IgD-negative memory B cell (primary cell): ENCODE measurements around the gene PLCH1. TPM values are rescaled to one million over a fixed set of nuclear protein-coding genes. Genes with fewer than 3 reads are reported as not detected.

Experiments used
- H3K27ac Mint-ChIP-seq, 3 donors: one replicate each; pipeline ENCODE4 v1.8.0; 2020 to 2022; ENCODE audit warnings: mild to moderate bottlenecking in 3 of 3, mixed read lengths in 3 of 3, moderate library complexity in 1 of 3
- H3K27me3 Mint-ChIP-seq: one replicate; pipeline ENCODE4 v1.8.0; 2021; ENCODE audit warnings: mixed read lengths
- H3K36me3 Mint-ChIP-seq: one replicate; pipeline ENCODE4 v1.8.0; 2020; ENCODE audit warnings: mild to moderate bottlenecking, mixed read lengths
- H3K4me1 Mint-ChIP-seq, 3 donors: one replicate each; pipeline ENCODE4 v1.8.0; 2020 to 2022; ENCODE audit warnings: mixed read lengths in 3 of 3, mild to moderate bottlenecking in 1 of 3
- H3K4me3 Mint-ChIP-seq, 4 donors: one replicate each; pipeline ENCODE4 v1.8.0; 2020 to 2022; ENCODE audit warnings: mild to moderate bottlenecking in 4 of 4, mixed read lengths in 4 of 4, moderate library complexity in 3 of 4
- H3K9me3 Mint-ChIP-seq, 3 donors: one replicate each; pipeline ENCODE4 v1.8.0; 2020 to 2021; ENCODE audit warnings: mixed read lengths in 3 of 3, mild to moderate bottlenecking in 1 of 3
- polyA plus RNA-seq: library from polyadenylated mRNA; unstranded; fragments of 300-500 nt; fragmentation: Illumina TruSeq; gene quantifications from one replicate; pipeline ENCODE4 v1.2.3, GENCODE V29; 2021

PLCH1 gene
- polyA plus RNA-seq, 1 donor from 2014 or later, result not detected

- Mint-ChIP-seq H3K9me3 (peaks cover 0 to 2% (median 0%) of the 10 kb centered on the region in 3 donors), H3K36me3 (no peaks in the 10 kb centered on the region), H3K27ac (no peak overlapping the region), H3K27me3 (peaks cover 3% of the 10 kb centered on the region), H3K4me3 (no peak overlapping the region), H3K4me1 (peaks cover 0 to 4% (median 2%) of the 10 kb centered on the region in 3 donors)
Observed at GRCh38 chr3:155553780-155554179, 191.1 kb downstream of the PLCH1 start.

DNA sequence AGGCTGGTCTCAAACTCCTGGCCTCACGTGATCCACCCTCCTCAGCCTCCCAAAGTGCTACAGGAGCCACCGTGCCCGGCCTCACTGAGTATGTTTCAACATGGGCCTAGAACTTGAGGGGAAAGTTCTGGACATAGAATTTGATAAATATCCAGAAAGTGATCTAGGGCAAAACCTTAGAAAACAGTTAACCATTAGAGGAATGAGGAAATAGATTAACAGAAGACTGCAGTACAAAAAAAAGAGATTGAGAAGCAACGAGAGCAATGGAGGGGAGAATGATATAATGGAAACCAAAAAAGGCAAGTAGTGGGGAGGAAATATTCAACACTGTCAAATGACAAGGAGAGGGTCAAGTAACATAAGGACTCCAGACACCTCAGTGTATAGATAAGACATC lies 191.5 kb downstream of the PLCH1 start:
- H3K9me3 Mint-ChIP-seq, result peaks cover 0 to 2% (median 0%) of the 10 kb centered on the region in 3 donors
- peaks cover 0 to 4% (median 2%) of the 10 kb centered on the region in 3 donors for H3K4me1 Mint-ChIP-seq
- no peak overlapping the region for H3K4me3 Mint-ChIP-seq
- H3K36me3 Mint-ChIP-seq, result no peaks in the 10 kb centered on the region
- no peak overlapping the region for H3K27ac Mint-ChIP-seq
- H3K27me3 Mint-ChIP-seq, result peaks cover 3% of the 10 kb centered on the region

- Mint-ChIP-seq H3K9me3 (peaks cover 0 to 2% (median 0%) of the 10 kb centered on the region in 3 donors), H3K36me3 (no peaks in the 10 kb centered on the region), H3K27me3 (peaks cover 2% of the 10 kb centered on the region), H3K27ac (no peak overlapping the region), H3K4me1 (peaks cover 0 to 4% (median 2%) of the 10 kb centered on the region in 3 donors), H3K4me3 (no peak overlapping the region)
Observed at GRCh38 chr3:155550391-155550790, 194.5 kb downstream of the PLCH1 start.

GRCh38 chr3:155549087-155549486 lies 195.8 kb downstream of the PLCH1 start:
- Mint-ChIP-seq H3K36me3 (no peaks in the 10 kb centered on the region), H3K27ac (no peak overlapping the region), H3K9me3 (peaks cover 0 to 2% (median 0%) of the 10 kb centered on the region in 3 donors), H3K4me3 (no peak overlapping the region), H3K4me1 (peaks cover 0 to 4% (median 2%) of the 10 kb centered on the region in 3 donors), H3K27me3 (peaks cover 1% of the 10 kb centered on the region)

GRCh38 chr3:155548195-155548594 lies 196.7 kb downstream of the PLCH1 start:
- Mint-ChIP-seq H3K27me3 (peaks cover 1% of the 10 kb centered on the region), H3K4me3 (no peak overlapping the region), H3K36me3 (no peaks in the 10 kb centered on the region), H3K27ac (no peak overlapping the region), H3K9me3 (peaks cover 0 to 2% (median 0%) of the 10 kb centered on the region in 3 donors), H3K4me1 (peaks cover 0 to 2% (median 1%) of the 10 kb centered on the region in 3 donors)

- H3K27ac Mint-ChIP-seq, result no peak overlapping the region
- H3K36me3 Mint-ChIP-seq, result no peaks in the 10 kb centered on the region
- no peak overlapping the region for H3K4me3 Mint-ChIP-seq
- peaks cover 2% of the 10 kb centered on the region for H3K27me3 Mint-ChIP-seq
- H3K4me1 Mint-ChIP-seq, result no peaks in the 10 kb centered on the region
- peaks cover 4 to 19% (median 8%) of the 10 kb centered on the region in 3 donors for H3K9me3 Mint-ChIP-seq
Observed at GRCh38 chr3:155535098-155535497, 209.8 kb downstream of the PLCH1 start.

GRCh38 chr3:155528579-155528978 lies 216.3 kb downstream of the PLCH1 start:
- Mint-ChIP-seq H3K36me3 (peaks cover 2% of the 10 kb centered on the region), H3K27ac (peak overlapping the region in 1 of 3 donors; percentile 41), H3K4me1 (no peaks in the 10 kb centered on the region), H3K9me3 (peaks cover 4 to 5% (median 5%) of the 10 kb centered on the region in 3 donors), H3K4me3 (no peak overlapping the region), H3K27me3 (peaks cover 3% of the 10 kb centered on the region)

- H3K27me3 Mint-ChIP-seq, result peaks cover 1% of the 10 kb centered on the region
- H3K4me3 Mint-ChIP-seq, result no peak overlapping the region
- peaks cover 2% of the 10 kb centered on the region for H3K36me3 Mint-ChIP-seq
- no peak overlapping the region for H3K27ac Mint-ChIP-seq
- H3K4me1 Mint-ChIP-seq, result no peaks in the 10 kb centered on the region
- peaks cover 0 to 2% (median under 1%) of the 10 kb centered on the region in 3 donors for H3K9me3 Mint-ChIP-seq
Observed at GRCh38 chr3:155525324-155525833, 219.5 kb downstream of the PLCH1 start.

DNA sequence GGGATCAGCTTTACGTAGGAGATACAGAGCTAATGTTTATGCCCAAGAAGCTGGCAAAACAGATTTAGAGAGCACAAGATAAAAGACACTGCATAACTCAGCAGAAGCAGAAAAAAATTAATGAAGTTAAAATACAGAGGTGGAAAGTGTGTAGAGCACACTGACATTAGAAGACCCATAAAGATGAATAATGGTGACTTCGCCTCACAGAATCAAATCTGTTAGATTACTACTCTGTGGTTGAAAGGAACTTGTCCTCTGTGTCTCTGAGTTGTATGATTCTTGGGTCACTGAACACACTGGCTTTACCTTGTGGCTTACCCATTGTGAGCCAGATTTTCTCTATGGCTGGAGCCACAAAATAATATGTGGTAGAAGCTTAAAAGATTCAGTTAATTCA lies 224.4 kb downstream of the PLCH1 start:
- no peak overlapping the region for H3K4me3 Mint-ChIP-seq
- H3K27ac Mint-ChIP-seq, result no peak overlapping the region
- peaks cover 1% of the 10 kb centered on the region for H3K27me3 Mint-ChIP-seq
- peaks cover 2% of the 10 kb centered on the region for H3K36me3 Mint-ChIP-seq
- peaks cover 0 to 1% (median 0%) of the 10 kb centered on the region in 3 donors for H3K4me1 Mint-ChIP-seq
- H3K9me3 Mint-ChIP-seq, result peaks cover 0 to under 1% (median 0%) of the 10 kb centered on the region in 3 donors

- H3K27ac Mint-ChIP-seq, result no peak overlapping the region
Observed at GRCh38 chr3:155519078-155519477, 225.8 kb downstream of the PLCH1 start.

GRCh38 chr3:155517903-155518302 lies 227.0 kb downstream of the PLCH1 start:
- H3K27ac Mint-ChIP-seq, result no peak overlapping the region
- H3K9me3 Mint-ChIP-seq, result no peaks in the 10 kb centered on the region
- H3K36me3 Mint-ChIP-seq, result no peaks in the 10 kb centered on the region
- peaks cover 0 to 1% (median 0%) of the 10 kb centered on the region in 3 donors for H3K4me1 Mint-ChIP-seq
- H3K27me3 Mint-ChIP-seq, result no peaks in the 10 kb centered on the region
- no peak overlapping the region for H3K4me3 Mint-ChIP-seq

More at GRCh38 chr3:155519078-155519477, 225.8 kb downstream of the PLCH1 start:
- Mint-ChIP-seq H3K9me3 (no peaks in the 10 kb centered on the region), H3K36me3 (peaks cover under 1% of the 10 kb centered on the region), H3K4me1 (peaks cover 0 to 1% (median 0%) of the 10 kb centered on the region in 3 donors), H3K4me3 (no peak overlapping the region), H3K27me3 (no peaks in the 10 kb centered on the region)

GRCh38 chr3:155516439-155516838 lies 228.4 kb downstream of the PLCH1 start:
- Mint-ChIP-seq H3K9me3 (peaks cover 0 to 5% (median 3%) of the 10 kb centered on the region in 3 donors), H3K27me3 (peaks cover 4% of the 10 kb centered on the region), H3K27ac (no peak overlapping the region), H3K4me3 (no peak overlapping the region), H3K4me1 (peaks cover 0 to 1% (median 0%) of the 10 kb centered on the region in 3 donors), H3K36me3 (no peaks in the 10 kb centered on the region)

DNA sequence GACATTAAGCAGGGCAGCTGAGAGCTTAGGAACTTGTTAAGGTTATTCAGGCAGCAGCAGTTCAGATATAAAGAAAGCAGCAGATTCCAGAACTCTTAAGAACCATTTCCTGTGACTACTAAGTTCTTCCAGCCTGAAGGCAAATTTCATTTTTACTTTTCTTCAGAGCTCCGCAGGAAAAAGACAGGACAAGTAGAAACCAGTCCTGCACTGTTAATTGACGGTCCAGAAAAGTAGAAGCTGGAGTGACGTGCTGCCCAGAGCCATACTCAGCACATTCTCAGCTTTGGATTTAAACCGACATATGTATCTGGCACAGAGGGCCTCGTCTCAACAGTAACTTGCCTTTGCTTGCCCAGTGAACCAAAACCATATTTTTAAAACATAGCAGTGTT lies 232.0 kb downstream of the PLCH1 start:
- peaks cover 4% of the 10 kb centered on the region for H3K27me3 Mint-ChIP-seq
- peaks cover 0 to 1% (median 0%) of the 10 kb centered on the region in 3 donors for H3K4me1 Mint-ChIP-seq
- H3K27ac Mint-ChIP-seq, result no peak overlapping the region
- H3K36me3 Mint-ChIP-seq, result no peaks in the 10 kb centered on the region
- no peak overlapping the region for H3K4me3 Mint-ChIP-seq
- H3K9me3 Mint-ChIP-seq, result peaks cover 0 to 5% (median 3%) of the 10 kb centered on the region in 3 donors

DNA sequence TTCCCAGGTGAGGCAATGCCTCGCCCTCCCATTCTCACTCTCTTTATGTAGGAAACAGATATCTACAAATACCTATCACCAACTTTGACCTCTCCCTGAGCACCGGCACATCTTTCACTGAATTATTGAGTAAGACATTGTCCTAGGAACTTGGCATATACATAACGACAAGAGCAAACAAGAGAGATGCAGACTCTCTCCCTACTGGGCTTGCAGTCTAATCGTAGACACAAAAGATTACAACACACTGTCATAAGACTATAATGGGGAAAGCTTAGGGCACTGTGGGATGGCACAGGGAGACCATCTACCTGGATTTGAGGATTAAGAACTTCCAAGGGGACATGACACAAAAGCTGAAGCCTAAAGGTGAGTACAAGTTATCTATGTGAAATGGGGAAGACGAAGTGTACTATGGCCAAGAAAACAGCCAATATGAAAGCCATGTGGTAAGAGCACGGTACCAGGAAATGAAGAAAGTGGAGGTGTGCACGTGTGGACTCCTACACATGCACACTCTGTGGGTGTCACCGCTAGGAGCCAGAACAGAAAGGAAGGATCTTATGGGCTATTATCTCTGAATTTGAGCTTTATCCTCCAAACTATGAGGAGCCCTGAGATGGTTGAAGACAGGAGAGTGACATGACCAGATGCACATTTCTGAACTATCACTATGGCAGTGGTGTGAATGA lies 232.6 kb downstream of the PLCH1 start:
- no peaks in the 10 kb centered on the region for H3K4me1 Mint-ChIP-seq
- no peaks in the 10 kb centered on the region for H3K36me3 Mint-ChIP-seq
- H3K9me3 Mint-ChIP-seq, result peaks cover 0 to 5% (median 3%) of the 10 kb centered on the region in 3 donors
- peaks cover 4% of the 10 kb centered on the region for H3K27me3 Mint-ChIP-seq
- no peak overlapping the region for H3K4me3 Mint-ChIP-seq
- no peak overlapping the region for H3K27ac Mint-ChIP-seq

DNA sequence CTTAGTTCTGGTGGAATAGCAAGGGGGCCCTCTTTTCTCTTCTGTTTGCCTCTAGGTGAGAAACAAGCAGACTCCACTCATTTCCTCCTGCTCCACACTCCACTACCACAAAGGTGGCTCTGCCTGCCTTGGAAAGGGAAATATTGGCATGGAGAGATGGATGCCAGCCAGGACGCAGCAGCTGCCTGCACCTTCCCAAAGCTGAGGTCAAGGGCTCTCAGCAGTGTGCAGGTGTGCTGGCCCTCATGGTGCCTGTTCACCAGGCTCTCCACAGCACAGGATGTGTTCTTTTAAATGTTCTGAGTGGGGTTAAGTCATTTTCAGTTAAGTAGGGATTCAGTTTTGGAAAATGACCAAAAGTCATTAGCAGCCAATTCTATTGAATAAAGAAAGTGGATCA lies 240.2 kb downstream of the PLCH1 start:
- H3K9me3 Mint-ChIP-seq, result peaks cover 0 to 2% (median 0%) of the 10 kb centered on the region in 3 donors
- no peak overlapping the region for H3K27ac Mint-ChIP-seq
- no peaks in the 10 kb centered on the region for H3K36me3 Mint-ChIP-seq

GRCh38 chr3:155502630-155503029 lies 242.2 kb downstream of the PLCH1 start:
- Mint-ChIP-seq H3K4me3 (no peak overlapping the region), H3K36me3 (no peaks in the 10 kb centered on the region), H3K9me3 (peaks cover 0 to 2% (median 0%) of the 10 kb centered on the region in 3 donors), H3K27ac (no peak overlapping the region), H3K4me1 (no peaks in the 10 kb centered on the region), H3K27me3 (no peaks in the 10 kb centered on the region)

More for the DNA sequence above, 240.2 kb downstream of the PLCH1 start:
- Mint-ChIP-seq H3K4me1 (no peaks in the 10 kb centered on the region), H3K27me3 (no peaks in the 10 kb centered on the region), H3K4me3 (no peak overlapping the region)
